GM12891 (cell line): ENCODE measurements around the gene TSHZ2.

ENCODE experiments used
- PAX5 ChIP-seq: IDR thresholded peaks from 2 replicates; pipeline ENCODE4 v1.6.1; 2011; ENCODE audit warnings: low read length, moderate library complexity, mild to moderate bottlenecking; ENCODE audit not compliant: insufficient read depth, severe bottlenecking
- POLR2AphosphoS5 ChIP-seq: IDR thresholded peaks from 2 replicates; pipeline ENCODE4 v1.6.1; 2011; ENCODE audit warnings: low read depth, low read length, control low read depth
- TAF1 ChIP-seq: IDR thresholded peaks from 2 replicates; pipeline ENCODE4 v1.6.1; 2011; ENCODE audit warnings: low read depth, low read length, control low read depth

DNA sequence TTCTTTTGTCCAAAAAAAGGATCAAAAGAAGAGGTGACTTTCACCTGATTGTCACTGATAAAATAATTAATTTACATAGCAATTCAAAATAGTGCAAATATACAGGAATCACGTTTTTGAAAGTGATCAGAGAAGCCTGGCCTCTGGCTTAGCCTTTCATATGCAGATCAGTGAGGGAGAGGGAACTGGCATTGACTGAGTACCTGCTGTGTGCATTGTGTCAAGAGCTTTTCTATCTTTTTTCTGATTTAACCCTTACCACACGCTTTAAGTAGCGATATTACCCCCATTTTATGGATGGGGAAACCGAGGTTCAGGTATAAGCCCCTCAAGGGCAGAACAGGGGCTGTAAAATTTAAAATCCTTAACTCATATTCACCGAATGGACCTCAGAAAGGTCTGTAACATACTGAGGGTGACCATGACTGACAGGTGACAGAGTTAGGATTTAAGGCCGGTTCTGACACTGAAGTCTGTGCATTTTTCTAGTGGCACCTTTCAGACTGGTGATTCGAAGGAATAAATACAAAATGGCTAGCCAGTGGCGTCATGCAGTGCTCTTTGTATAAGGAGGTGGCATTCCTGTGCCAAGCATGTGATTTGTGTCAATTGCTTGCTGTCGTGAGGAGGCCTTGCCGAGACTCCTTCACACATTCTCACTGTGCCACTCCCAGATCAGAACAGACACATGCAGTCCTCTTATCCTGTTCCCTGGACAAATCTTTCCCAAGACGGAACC lies 310.2 kb downstream of the TSHZ2 start:
- TF ChIP-seq POLR2AphosphoS5: no peak
- no peak for TF ChIP-seq TAF1
- TF ChIP-seq PAX5: no peak
